Stimulated activated CD8-positive, alpha-beta memory T cell treated with anti-CD3 and anti-CD28 coated beads, Interleukin-15, amount 100 ng/mL, for 24 hours (primary cell): ENCODE data around the gene PCGF3.

Experiments
- DNase-seq: peaks from one replicate; pipeline ENCODE4 v3.0.0-alpha.2; 2020; ENCODE audit warnings: low read depth

The PCGF3 gene

DNA sequence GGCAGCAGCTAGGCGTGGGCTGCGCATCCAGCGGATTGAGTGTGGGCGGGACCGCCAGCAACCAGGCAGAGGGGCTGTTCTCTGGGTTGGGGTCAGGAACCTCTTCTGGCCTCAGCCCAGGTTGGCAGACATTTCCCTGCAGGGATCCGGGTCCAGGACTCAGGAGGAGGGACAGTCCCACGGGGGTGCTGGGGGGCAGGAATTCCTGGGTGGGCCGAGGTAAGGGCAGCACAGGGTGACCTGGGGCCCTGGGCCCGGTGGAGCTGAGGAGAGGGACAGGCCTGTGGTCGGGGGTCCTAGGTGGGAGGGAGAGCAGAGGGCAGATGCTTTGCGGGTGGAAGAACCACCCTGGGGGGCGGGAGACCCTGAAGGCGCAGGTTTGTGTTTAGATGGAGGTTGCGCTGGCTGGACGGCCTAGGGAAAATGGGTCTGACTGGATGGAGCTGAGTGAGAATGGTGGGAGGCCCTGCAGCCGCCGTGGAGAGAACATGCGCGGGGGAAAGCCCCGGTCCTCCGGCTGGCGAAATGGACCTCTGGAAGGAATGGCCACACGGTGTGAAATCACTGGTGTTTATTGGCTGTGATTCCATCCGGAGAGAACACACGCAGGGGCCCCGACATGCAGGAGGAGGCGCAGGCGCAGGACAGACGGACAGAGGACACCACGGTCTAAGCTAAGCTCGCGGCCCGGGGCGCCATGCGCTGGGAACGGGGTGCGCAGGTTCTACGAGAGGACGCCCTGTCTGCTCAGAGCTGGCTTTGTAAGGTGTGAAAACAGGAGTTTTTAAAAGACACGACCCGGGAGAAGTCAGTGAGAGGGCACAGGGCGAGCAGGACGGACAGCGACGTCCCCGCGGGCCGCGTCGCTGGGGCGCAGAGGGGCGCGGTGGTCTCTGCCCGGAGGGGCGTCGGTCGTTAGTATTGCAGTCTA lies 79.0 kb downstream of the PCGF3 start:
- DNase-seq, result no peak

DNA sequence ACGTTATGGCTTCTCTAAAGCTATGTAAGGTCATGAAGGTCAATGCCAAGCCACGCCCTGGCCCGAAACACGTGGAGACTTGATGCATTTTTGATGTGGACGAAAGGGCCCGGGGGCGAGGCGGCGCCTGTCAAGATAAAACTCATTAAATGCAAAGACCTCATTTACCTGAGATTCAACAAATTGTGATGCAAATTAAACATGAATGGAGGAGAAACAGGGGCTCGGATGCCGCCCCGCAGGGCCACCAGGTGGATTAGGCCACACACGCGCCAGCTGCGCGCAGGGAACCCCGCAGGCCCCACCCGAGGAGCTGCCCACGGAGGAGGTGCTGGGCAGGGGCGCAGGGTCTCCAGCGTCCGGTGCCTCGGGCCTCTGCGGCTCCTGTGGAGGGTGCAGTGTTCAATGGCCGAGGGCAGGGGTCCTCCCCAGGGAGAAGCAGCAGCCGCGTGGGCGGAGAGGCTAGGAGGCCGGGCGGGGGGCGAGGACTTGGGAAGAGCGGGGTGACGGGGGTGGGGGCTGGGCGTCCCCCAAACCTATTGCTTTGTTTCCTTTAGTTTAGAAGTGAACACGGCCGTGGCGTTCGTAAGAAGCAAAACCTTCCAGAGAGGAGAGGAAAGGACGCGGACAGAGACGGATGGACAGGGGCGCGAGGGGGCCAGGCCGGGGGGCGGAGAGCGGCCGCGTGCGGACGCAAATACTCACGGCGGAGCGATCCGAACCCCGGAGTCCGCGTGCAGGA lies 79.9 kb downstream of the PCGF3 start:
- DNase-seq, result no peak

DNA sequence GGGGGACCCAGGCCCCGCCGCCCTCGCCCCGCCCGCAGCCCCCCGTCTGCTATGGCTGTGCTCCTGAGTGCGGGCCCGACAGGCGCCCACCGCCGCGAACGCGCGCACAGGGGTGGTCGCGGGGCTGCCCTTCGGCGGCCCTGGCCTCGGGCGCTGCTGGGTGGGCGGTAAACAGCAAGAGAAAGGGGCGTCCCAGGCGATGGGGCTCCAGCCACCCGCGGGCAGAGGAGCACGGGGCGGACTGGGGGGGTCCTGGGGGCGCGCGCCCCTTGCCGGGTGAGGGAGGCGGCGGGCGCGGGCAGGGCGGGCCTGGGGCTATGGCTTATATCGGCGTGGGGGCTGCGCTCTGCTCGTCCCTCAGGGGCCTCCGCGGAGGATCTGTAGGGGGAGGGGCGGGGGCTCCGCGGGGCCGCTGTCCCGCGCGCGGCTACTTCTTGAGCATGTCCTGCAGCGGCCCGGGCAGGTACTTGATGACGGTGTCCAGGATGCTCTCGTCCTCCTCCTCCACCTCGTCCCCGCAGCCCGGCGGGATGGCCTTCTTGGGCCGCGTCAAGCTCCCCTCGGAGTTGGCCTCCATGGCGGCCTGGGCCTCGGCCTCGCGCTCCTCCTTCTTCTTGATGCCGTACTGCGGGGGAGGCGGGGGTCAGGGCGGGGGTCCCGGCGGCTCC lies 80.6 kb downstream of the PCGF3 start:
- DNase-seq, result no peak

DNA sequence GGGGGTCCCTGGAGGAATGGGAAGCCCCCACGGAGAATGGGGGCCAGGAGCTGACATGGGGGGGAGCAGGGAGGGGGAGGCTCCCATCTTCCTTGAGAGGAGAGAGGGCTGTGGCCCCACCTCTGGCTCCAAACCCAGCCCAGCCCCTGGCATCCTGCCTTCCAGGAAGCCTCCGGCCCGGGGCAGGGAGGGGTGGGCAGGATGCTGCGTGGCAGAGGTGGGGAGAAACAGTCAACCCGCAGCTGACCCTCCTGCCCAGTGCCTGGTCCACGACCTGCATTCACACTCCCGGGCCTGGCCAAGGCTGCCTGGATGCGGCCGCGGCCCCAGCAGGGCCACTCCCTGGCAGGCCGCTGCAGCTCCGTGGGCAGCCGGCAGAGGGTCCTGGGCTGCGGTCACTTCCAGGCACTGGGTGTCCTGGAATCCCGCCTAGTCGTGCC lies 81.2 kb downstream of the PCGF3 start:
- DNase-seq, result no peak

DNA sequence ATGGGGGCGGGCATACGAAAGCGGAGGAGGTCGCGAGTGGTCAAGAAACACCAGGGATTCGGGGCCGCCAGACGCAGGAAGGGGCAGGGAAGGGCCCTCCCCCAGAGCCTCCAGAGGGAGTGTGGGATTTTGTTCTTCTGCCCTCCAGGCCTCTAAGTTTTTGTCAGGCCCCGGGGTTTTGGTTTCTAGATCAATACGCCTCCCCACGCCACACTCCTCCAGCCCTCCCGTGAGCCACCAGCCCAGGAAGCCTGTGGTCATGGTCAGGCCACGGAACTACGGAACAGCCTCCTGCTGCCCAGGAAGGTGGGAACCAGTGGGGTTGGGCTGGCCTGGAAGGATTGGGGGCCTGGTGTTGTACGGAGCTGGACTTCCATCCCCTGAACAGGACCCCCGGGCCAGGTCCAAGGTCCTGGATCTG lies 81.9 kb downstream of the PCGF3 start:
- no peak for DNase-seq

DNA sequence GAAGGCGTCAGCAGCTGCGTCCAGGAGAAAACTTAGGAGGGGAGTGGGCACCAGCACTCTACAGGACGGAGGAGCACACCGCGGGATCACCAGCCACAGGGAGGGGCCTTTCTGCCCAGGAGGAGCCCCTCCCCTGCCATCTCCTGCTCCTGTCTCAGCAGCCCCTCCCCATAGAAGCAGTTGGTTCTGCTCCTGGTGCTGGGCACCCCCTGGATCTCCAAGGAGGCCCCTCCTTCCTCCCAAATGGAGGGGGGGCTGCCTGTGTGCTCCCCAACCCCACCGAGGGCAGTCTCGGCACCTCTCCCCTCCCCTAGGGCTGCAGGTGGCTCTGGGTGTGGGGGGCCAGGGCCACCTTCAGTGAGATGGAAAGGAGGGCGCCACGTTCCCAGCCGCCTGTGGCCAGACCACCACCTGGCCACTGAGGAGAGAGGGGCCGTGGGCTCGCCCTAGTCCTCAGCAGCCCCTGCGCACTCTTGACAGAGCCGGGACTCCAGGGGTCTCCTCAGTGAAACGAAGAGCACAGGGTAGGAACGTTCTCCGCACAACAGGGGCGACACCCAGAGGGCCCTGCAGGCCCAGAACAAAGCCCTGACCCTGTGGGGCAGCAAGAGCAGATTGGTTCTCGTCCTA lies 82.5 kb downstream of the PCGF3 start:
- DNase-seq, result no peak

DNA sequence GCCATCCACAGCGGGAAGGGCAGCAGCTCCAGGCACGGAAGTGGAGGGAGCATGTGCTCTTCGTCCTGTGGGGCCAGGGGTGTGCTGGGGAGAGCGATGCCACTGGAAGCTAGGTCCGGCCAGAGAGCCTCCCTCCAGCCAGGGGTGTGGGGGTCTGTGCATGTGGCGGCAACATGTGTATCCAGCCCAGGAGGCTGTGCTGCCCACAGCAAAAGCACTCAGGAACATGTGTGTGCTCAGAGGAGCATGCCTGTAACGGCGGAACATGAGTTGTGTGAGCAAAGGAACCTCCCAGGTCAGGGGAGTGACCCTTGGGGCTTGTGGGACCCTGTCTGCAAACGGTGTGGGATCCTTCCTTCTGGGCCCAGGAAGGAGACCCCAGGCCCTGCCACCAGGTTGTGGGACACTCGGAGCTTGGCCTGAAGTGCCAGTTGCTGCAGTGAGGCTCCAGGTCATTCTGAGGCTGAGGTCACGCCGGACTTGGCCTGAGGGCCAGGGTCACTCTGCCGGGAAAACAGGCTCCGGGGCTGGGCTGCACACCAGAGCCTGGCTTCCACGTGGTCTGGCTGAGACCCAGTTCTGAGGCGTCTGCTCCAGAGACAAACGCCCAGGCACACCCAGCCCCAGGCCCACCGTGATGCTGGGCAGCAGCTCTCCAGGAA lies 83.1 kb downstream of the PCGF3 start:
- DNase-seq, result no peak

DNA sequence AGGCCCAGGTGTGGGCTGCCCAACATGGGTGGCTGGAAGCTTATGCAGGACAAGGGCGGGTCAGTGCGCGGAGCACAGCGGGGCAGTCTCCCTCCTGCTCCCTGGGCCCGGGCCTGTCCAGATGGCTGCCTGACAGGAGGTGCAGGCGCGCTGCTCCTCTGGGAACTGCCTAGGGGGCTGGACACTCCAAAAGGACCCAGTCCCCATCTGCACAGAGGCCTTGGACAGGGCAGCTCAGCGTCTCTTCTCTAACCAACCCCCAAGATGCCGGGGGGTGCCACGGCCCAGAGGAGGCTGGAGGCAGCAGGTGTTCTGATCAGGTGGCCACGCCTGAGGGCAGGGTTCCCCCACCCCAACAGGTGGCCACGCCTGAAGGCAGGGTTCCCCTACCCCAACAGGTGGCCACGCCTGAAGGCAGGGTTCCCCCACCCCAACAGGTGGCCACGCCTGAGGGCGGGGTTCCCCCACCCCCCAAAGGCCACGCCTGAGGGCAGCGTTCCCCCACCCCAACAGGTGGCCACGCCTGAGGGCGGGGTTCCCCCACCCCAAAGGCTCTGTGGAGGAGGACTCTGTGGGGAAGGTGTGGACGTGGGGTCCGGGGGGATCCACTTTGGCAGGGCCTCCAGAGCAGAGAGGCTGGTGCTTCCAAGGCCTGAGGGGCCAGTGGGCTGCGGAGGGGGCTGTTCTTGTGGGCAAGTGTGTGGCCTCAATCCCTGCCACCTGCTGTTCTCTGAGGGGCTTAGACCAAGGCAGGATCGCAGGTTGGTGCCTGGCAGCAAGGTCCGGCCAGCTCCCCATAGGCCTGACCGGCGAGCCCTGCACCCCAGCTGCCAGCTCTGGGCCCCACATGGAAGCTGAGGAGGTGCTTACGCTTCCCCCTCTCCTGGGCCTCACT lies 84.2 kb downstream of the PCGF3 start:
- DNase-seq, result no peak

DNA sequence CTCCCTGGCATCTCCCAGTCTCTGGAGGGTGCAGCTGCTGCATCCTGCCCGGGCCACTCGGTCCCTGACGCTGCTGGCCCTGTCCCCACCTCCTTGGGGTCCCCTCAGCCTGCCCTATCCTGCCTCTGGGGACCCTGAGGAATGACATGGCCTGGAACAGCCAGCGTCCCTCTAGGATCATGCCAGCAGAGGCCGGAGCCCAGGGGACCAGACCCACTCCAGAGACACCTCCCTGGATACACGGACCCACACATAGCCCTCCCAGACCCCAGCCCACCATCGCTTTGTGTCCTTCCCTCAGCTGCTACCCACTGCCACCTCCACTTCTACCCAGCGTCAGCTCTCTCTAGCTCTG lies 84.8 kb downstream of the PCGF3 start:
- no peak for DNase-seq

DNA sequence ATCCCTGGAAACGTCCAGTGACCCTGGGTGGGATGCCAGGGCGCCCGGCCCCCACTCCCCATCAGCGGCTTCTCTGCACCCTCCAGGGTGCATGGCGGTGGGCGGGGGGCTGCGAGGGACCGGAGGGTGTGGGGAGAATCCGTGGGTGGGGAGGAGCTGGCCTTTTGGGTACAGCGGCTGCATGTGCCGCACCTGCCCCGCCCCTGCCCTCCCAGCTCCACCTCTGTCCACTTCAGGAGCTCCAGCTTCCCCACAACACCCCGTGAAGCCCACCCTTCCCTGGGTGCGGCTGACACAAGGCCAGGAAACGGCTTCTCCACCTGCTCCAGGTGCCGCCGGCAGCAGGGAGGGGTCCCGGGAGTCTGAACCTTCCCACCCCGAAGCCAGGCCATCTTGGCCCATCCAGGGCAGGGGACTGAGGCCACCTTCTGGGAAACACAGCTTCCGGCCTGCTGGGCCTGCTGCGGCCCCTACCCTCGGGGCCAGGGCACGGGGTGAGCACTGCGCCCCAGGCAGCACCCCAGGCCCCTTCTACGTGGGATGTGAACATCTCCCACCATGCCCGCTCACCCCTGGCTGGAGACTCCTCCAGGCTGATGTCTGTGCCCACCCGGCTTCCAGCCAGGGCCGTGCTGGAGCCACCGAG lies 85.7 kb downstream of the PCGF3 start:
- no peak for DNase-seq

DNA sequence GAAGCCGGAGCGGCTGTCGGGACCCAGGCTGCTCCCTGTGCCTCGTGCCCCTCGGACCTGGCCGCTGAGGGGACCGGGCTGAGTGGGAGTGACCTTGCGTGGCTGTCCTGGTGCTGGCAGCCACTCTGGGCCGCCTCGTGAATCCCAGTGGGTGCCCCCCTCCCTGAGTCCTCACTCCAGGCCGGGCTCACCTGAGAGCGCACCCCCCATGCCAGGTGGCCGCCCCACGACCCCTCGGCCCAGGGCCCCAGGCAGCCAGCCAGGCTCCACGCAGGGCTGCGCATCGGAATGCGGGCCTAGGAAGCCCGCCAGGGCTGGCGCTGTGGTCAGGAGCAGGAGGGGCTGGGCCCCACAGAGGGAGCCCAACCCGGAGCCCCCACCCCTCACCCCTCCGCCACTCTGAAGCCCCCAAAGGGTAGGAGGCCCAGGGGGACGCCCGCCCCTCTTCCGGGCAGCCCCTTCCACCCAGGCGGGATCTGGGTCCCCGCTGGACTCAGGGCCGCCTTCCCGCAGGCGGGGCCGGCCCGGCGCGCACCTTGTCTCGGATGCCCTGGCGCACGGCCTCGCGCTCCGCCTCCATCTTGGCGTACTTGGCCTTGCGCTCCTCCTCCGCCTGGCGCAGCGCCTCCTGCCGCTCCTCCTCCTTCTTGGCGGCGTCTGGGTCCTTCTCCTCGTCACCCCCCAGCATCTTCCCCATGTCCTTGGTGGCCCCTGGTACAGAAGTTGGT lies 86.4 kb downstream of the PCGF3 start:
- DNase-seq, result no peak

DNA sequence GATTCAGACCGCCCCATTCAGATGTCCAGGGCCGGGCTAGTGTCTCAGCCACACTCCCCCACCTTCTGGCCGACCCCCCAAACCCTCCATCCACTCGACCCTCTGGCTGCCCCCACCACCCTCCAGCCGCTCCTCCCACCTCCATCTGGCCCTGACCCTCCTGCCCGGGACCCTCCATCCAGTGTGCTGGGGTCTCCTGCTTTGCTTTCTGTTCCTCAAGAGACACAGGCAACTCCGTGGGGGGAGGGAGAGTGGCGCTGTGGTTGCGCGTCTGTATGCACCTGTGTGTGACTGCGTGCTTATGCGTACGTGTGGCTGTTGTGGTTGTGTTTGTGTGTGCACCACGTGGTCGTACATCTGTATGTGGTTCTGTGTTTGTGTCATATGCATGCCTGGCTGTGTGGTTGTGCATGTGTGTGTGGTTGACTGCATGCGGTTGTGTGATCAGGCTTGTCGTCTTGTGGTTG lies 87.0 kb downstream of the PCGF3 start:
- DNase-seq, result no peak

DNA sequence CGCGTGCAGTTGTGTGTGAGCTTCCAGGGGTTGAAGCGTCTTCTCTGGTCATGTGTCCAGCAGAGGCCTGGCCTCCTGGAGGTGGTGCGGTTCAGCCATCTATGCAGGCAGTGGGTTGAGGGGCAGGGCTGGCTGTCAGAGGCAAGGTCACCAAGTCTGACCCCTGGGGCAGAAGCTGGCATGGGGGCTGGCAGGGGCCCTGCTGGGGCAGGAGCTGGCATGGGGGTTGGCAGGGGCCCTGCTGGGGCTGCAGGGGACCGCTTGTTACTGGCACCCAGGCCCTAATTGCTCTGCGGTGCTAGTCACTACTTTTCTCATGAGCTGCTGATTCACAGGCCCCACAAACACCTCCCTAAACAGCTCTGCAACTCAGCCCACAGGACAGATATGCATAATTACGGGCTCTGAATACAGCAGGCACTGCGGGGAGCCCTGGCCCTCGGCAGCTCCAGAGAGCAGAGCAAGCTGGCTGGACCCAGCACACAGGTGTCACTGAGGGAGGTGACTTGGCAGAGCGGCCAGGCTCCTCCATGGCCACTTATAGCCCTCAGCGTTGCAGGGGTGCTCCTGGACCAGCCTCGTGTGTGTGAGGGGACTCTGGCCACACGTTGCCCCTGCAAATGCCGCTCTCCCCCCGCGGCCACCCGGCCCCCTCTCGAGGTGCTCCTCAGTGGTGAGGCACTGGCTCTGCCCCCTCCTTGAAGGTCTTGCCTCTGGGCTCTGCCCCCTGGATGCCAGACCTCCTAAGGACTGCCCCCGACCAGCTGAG lies 87.6 kb downstream of the PCGF3 start:
- no peak for DNase-seq

DNA sequence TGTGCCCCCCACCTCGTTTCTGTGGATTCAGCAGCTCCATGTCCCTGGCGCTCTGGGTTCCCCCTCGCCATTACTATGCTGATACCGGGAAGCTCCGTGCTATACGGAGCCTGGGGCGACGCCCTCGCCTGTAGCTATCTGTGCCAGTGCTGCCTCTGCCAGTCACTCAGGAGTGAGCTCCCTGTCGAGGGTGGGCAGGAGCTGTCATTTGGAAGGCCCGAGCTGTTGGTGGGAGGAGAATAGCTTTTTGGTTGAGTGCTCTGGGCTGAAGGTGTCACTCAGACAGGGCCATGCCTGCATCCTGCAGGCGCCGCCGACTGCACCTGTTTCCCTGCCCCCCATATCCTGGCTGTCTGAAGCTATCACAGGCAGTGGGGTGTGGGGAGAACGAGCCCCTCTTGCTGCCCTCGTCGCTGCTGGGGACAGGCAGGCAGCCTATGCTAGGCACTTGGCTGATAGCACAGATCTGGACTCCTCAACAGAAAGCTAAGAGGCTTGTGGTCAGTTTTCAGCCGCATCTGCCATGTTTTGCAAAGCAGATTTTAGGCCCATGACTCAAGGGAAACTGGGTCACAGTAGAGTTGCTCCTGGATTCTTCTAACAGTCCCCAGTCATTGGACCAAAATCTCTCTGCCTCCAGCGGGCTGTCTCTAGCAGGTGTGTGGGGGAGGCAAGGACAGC lies 88.4 kb downstream of the PCGF3 start:
- no peak for DNase-seq

DNA sequence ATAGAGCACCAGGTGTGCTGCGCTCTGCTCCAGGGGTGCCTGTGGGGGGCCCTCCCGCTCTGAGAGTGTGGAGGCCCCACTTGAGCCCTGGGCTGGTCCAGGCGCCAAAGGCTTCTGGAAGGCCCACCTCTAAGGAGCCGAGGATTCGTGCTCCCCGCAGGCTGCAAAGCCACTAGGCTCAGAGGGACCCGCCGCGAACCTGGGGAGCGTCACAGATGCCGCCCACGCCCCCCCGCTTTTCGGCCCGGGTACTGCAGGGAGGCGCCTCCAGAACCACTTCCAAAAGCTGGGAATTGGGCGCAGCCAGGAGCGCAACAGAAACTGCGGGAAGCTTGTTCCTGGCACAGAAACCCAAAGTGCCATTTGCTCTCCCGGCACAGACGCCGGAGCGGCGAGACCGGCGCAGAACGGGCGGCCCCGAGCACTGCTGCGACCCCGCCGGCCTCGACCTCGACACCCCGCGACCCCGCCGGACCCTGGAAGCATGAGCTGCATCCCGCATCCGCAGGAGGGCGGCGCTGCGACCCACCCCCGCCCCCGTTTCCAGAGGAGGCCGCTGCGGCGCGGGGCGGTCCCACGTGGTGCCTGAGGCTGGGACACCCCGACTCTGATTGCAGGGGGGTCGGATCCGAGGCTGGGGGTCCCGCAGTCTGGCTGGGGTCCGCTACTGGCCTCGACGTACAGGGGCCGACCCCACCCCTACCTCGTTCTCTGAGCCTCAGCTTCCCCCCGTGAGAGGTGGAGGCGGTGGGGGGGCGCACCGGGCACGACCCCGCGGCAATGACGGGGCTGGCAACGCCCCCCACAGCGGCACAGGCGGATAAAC lies 89.5 kb downstream of the PCGF3 start:
- no peak for DNase-seq

DNA sequence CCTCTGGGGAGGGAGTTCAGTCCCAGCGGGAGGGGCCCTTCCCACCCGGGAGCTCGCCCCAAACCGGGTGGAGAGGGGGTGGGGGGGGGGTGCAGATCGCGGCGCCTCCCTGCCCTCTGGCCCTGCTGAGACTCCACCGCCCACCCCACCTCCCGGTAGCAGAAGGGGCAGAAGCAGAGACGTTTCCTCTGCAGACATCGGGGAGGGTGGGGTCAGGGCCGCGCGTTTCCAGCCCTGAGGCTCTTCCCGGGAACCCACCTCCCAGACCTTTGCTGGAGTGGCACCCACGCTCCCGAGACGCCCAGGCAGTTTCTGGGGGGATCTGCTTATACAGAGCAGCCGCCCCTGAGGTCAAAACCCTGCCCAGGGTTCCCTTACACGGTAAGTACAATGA lies 90.1 kb downstream of the PCGF3 start:
- no peak for DNase-seq

DNA sequence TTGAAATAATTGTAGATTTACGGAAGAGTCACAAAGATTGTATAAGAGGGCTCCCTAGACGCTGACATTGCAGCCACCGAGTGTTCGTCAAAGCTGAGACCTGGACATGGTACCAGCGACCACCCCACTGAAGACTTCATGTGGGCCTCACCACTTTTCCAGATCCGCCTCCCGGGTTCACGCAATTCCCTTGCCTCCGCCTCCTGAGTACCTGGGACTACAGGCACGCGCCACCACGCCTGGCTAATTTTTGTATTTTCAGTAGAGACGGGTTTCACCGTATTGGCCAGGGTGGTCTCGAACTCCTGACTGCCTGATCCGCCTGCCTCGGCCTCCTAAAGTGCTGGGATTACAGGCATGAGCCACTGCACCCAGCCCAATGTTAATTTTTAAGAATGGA lies 90.6 kb downstream of the PCGF3 start:
- DNase-seq, result no peak
